ENCODE results near the gene FGB.

The FGB gene

DNA sequence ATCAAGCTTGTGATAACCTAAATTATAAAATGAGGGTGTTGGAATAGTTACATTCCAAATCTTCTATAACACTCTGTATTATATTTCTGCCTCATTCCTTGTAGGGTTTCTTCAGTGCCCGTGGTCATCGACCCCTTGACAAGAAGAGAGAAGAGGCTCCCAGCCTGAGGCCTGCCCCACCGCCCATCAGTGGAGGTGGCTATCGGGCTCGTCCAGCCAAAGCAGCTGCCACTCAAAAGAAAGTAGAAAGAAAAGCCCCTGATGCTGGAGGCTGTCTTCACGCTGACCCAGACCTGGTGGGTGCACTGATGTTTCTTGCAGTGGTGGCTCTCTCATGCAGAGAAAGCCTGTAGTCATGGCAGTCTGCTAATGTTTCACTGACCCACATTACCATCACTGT lies 2.9 kb downstream of the FGB start:
- H3K9me2 ChIP-seq (ENCODE audit: low read depth, low read length) = no peaks in the 10 kb centered on the region
- no peaks in the 10 kb centered on the region for H3K27me3 ChIP-seq (ENCODE audit: insufficient read depth, low read length)
- no peaks in the 10 kb centered on the region for H3K4me1 ChIP-seq (ENCODE audit: insufficient read depth, low read length, severe bottlenecking)
- H4K20me1 ChIP-seq (ENCODE audit: insufficient read depth, low read length) = no peaks in the 10 kb centered on the region
- no peak overlapping the region for H3K4me3 ChIP-seq (ENCODE audit: low read depth, low read length, poor library complexity, severe bottlenecking)
- H3K9ac ChIP-seq (ENCODE audit: low read length) = no peak overlapping the region
- no peaks in the 10 kb centered on the region for H3K9me3 ChIP-seq (ENCODE audit: low read length)
- no peaks in the 10 kb centered on the region for H3K79me2 ChIP-seq (ENCODE audit: insufficient read depth, low read length)
- H2AFZ ChIP-seq (ENCODE audit: low read length) = no peak overlapping the region
- no peak for TF ChIP-seq EZH2 (IDR thresholded peaks at IDR 0.05; ENCODE audit: borderline replicate concordance, low read length)
- TF ChIP-seq CTCF (IDR thresholded peaks at IDR 0.05; ENCODE audit: low read length) = no peak
- H3K36me3 ChIP-seq (ENCODE audit: insufficient read depth, low read length) = no peaks in the 10 kb centered on the region
- no peaks in the 10 kb centered on the region for H3F3A ChIP-seq (ENCODE audit: insufficient read depth, low read length)
- no peak overlapping the region for H3K4me2 ChIP-seq (ENCODE audit: low read length)
- H3K27ac ChIP-seq (ENCODE audit: low read depth, low read length, poor library complexity, severe bottlenecking) = no peak overlapping the region

GRCh38 chr4:154566639-154567204 lies 3.9 kb downstream of the FGB start:
- H3K36me3 ChIP-seq (ENCODE audit: insufficient read depth, low read length) = no peaks in the 10 kb centered on the region
- no peaks in the 10 kb centered on the region; the same call in 1 of the 2 replicates for H3K27me3 ChIP-seq (ENCODE audit: insufficient read depth, low read length)
- H3K27ac ChIP-seq (ENCODE audit: low read depth, low read length, poor library complexity, severe bottlenecking) = no peak overlapping the region
- H3K4me1 ChIP-seq (ENCODE audit: insufficient read depth, low read length, severe bottlenecking) = no peaks in the 10 kb centered on the region
- no peaks in the 10 kb centered on the region for H3F3A ChIP-seq (ENCODE audit: insufficient read depth, low read length)
- no peak overlapping the region for H3K4me2 ChIP-seq (ENCODE audit: low read length)
- no peaks in the 10 kb centered on the region for H3K9me3 ChIP-seq (ENCODE audit: low read length)
- no peaks in the 10 kb centered on the region for H3K9me2 ChIP-seq (ENCODE audit: low read depth, low read length)
- H3K4me3 ChIP-seq (ENCODE audit: low read depth, low read length, poor library complexity, severe bottlenecking) = no peak overlapping the region
- no peaks in the 10 kb centered on the region for H3K79me2 ChIP-seq (ENCODE audit: insufficient read depth, low read length)
- no peaks in the 10 kb centered on the region for H4K20me1 ChIP-seq (ENCODE audit: insufficient read depth, low read length)
- TF ChIP-seq CTCF (IDR thresholded peaks at IDR 0.05; ENCODE audit: low read length) = no peak
- no peak for TF ChIP-seq EZH2 (IDR thresholded peaks at IDR 0.05; ENCODE audit: borderline replicate concordance, low read length)
- H2AFZ ChIP-seq (ENCODE audit: low read length) = no peak overlapping the region
- no peak overlapping the region for H3K9ac ChIP-seq (ENCODE audit: low read length)

DNA sequence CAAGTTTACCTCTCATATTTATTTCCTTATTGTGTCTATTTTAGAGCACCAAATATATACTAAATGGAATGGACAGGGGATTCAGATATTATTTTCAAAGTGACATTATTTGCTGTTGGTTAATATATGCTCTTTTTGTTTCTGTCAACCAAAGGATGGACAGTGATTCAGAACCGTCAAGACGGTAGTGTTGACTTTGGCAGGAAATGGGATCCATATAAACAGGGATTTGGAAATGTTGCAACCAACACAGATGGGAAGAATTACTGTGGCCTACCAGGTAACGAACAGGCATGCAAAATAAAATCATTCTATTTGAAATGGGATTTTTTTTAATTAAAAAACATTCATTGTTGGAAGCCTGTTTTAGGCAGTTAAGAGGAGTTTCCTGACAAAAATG lies 6.2 kb downstream of the FGB start:
- Histone ChIP-seq H3K4me2 (ENCODE audit: low read length) (no peak overlapping the region), H3K27me3 (ENCODE audit: insufficient read depth, low read length) (no peaks in the 10 kb centered on the region; the same call in 1 of the 2 replicates), H3K9me2 (ENCODE audit: low read depth, low read length) (no peaks in the 10 kb centered on the region), H3K79me2 (ENCODE audit: insufficient read depth, low read length) (no peaks in the 10 kb centered on the region), H4K20me1 (ENCODE audit: insufficient read depth, low read length) (no peaks in the 10 kb centered on the region), H3K9ac (ENCODE audit: low read length) (no peak overlapping the region), H3K4me3 (ENCODE audit: low read depth, low read length, poor library complexity, severe bottlenecking) (no peak overlapping the region), H3K27ac (ENCODE audit: low read depth, low read length, poor library complexity, severe bottlenecking) (no peak overlapping the region), H3K9me3 (ENCODE audit: low read length) (no peaks in the 10 kb centered on the region), H2AFZ (ENCODE audit: low read length) (no peak overlapping the region), H3F3A (ENCODE audit: insufficient read depth, low read length) (no peaks in the 10 kb centered on the region), H3K4me1 (ENCODE audit: insufficient read depth, low read length, severe bottlenecking) (no peaks in the 10 kb centered on the region), H3K36me3 (ENCODE audit: insufficient read depth, low read length) (no peaks in the 10 kb centered on the region)
- no peak for TF ChIP-seq CTCF (IDR thresholded peaks at IDR 0.05; ENCODE audit: low read length)
- TF ChIP-seq EZH2 (IDR thresholded peaks at IDR 0.05; ENCODE audit: borderline replicate concordance, low read length) = no peak

Data from OCI-LY1 (cell line).